Measurements from ENCODE around the gene SFMBT2.

Gene SFMBT2

GRCh38 chr10:7150349-7150748 lies 260.5 kb downstream of the SFMBT2 start:
- no peaks in the 10 kb centered on the region for H3K27me3 ChIP-seq (ENCODE audit: insufficient read depth, low read depth)
- H3K79me2 ChIP-seq (ENCODE audit: insufficient read depth, low read depth) = no peaks in the 10 kb centered on the region
- no peak overlapping the region for H2AFZ ChIP-seq (ENCODE audit: low read depth)
- TF ChIP-seq CTCF (conservative IDR thresholded peaks at IDR 0.05; ENCODE audit: low read depth, low read length) = no peak
- no peak overlapping the region for H3K4me2 ChIP-seq
- no peak overlapping the region for H3K4me3 ChIP-seq (IDR thresholded peaks at IDR 0.05; ENCODE audit: insufficient read depth, low read depth, low read length)
- H3K36me3 ChIP-seq (ENCODE audit: insufficient read depth) = no peaks in the 10 kb centered on the region
- no peaks in the 10 kb centered on the region for H3K4me1 ChIP-seq (ENCODE audit: low read depth, poor library complexity, severe bottlenecking)
- no peak overlapping the region for H3K9ac ChIP-seq
- no peaks in the 10 kb centered on the region for H4K20me1 ChIP-seq (ENCODE audit: insufficient read depth)
- H3K27ac ChIP-seq = no peak overlapping the region

GRCh38 chr10:7146189-7146588 lies 264.6 kb downstream of the SFMBT2 start:
- Histone ChIP-seq H3K9ac (no peak overlapping the region), H3K79me2 (ENCODE audit: insufficient read depth, low read depth) (no peaks in the 10 kb centered on the region), H3K4me3 (IDR thresholded peaks at IDR 0.05; ENCODE audit: insufficient read depth, low read depth, low read length) (no peak overlapping the region), H3K4me2 (no peak overlapping the region), H3K27me3 (ENCODE audit: insufficient read depth, low read depth) (no peaks in the 10 kb centered on the region), H3K36me3 (ENCODE audit: insufficient read depth) (no peaks in the 10 kb centered on the region), H4K20me1 (ENCODE audit: insufficient read depth) (no peaks in the 10 kb centered on the region), H3K27ac (no peak overlapping the region), H2AFZ (ENCODE audit: low read depth) (no peak overlapping the region), H3K4me1 (ENCODE audit: low read depth, poor library complexity, severe bottlenecking) (no peaks in the 10 kb centered on the region)
- TF ChIP-seq CTCF (conservative IDR thresholded peaks at IDR 0.05; ENCODE audit: low read depth, low read length) = no peak

- Histone ChIP-seq H3K4me3 (IDR thresholded peaks at IDR 0.05; ENCODE audit: insufficient read depth, low read depth, low read length) (no peak overlapping the region), H3K27me3 (ENCODE audit: insufficient read depth, low read depth) (no peaks in the 10 kb centered on the region), H3K9ac (no peak overlapping the region), H3K79me2 (ENCODE audit: insufficient read depth, low read depth) (no peaks in the 10 kb centered on the region), H3K4me1 (ENCODE audit: low read depth, poor library complexity, severe bottlenecking) (no peaks in the 10 kb centered on the region), H3K4me2 (no peak overlapping the region), H3K27ac (no peak overlapping the region), H4K20me1 (ENCODE audit: insufficient read depth) (no peaks in the 10 kb centered on the region), H2AFZ (ENCODE audit: low read depth) (no peak overlapping the region), H3K36me3 (ENCODE audit: insufficient read depth) (no peaks in the 10 kb centered on the region)
- no peak for TF ChIP-seq CTCF (conservative IDR thresholded peaks at IDR 0.05; ENCODE audit: low read depth, low read length)
These were observed 274.8 kb downstream of the SFMBT2 start for GRCh38 chr10:7136016-7136415.

GRCh38 chr10:7135188-7135587 lies 275.6 kb downstream of the SFMBT2 start:
- no peak overlapping the region for H3K4me2 ChIP-seq
- H3K4me1 ChIP-seq (ENCODE audit: low read depth, poor library complexity, severe bottlenecking) = no peaks in the 10 kb centered on the region
- H4K20me1 ChIP-seq (ENCODE audit: insufficient read depth) = no peaks in the 10 kb centered on the region
- no peak overlapping the region for H3K9ac ChIP-seq
- no peaks in the 10 kb centered on the region for H3K79me2 ChIP-seq (ENCODE audit: insufficient read depth, low read depth)
- H3K4me3 ChIP-seq (IDR thresholded peaks at IDR 0.05; ENCODE audit: insufficient read depth, low read depth, low read length) = no peak overlapping the region
- TF ChIP-seq CTCF (conservative IDR thresholded peaks at IDR 0.05; ENCODE audit: low read depth, low read length) = no peak
- H3K27ac ChIP-seq = no peak overlapping the region
- no peaks in the 10 kb centered on the region for H3K27me3 ChIP-seq (ENCODE audit: insufficient read depth, low read depth)
- H3K36me3 ChIP-seq (ENCODE audit: insufficient read depth) = no peaks in the 10 kb centered on the region
- no peak overlapping the region for H2AFZ ChIP-seq (ENCODE audit: low read depth)

- Histone ChIP-seq H3K36me3 (ENCODE audit: insufficient read depth) (no peaks in the 10 kb centered on the region), H2AFZ (ENCODE audit: low read depth) (no peak overlapping the region), H3K4me1 (ENCODE audit: low read depth, poor library complexity, severe bottlenecking) (no peaks in the 10 kb centered on the region)
These were observed 276.4 kb downstream of the SFMBT2 start for GRCh38 chr10:7134448-7134847.

More at GRCh38 chr10:7134448-7134847, 276.4 kb downstream of the SFMBT2 start:
- H4K20me1 ChIP-seq (ENCODE audit: insufficient read depth) = no peaks in the 10 kb centered on the region
- no peak overlapping the region for H3K27ac ChIP-seq
- no peak overlapping the region for H3K9ac ChIP-seq
- H3K4me2 ChIP-seq = no peak overlapping the region
- no peaks in the 10 kb centered on the region for H3K79me2 ChIP-seq (ENCODE audit: insufficient read depth, low read depth)
- H3K4me3 ChIP-seq (IDR thresholded peaks at IDR 0.05; ENCODE audit: insufficient read depth, low read depth, low read length) = no peak overlapping the region
- no peak for TF ChIP-seq CTCF (conservative IDR thresholded peaks at IDR 0.05; ENCODE audit: low read depth, low read length)
- no peaks in the 10 kb centered on the region for H3K27me3 ChIP-seq (ENCODE audit: insufficient read depth, low read depth)

Data from KMS-11 (cell line).